Lower leg skin (tissue), 3 donors: ENCODE data around the gene EMX2.

Experiments
- POLR2A ChIP-seq, 2 donors: fragments of 450-650 bp; IDR thresholded peaks; one replicate each; pipeline ENCODE4 v1.6.1; 2016 to 2017; ENCODE audit warnings: antibody characterized with exemption in 2 of 2, mild to moderate bottlenecking in 1 of 2, moderate library complexity in 1 of 2
- TF ChIP-seq, protein P1 (sequence below), 3 donors: fragments of 450-650 bp; IDR thresholded peaks; one replicate each; pipeline ENCODE4 v1.5.1; 2016; ENCODE audit warnings: antibody characterized with exemption in 3 of 3, mild to moderate bottlenecking in 3 of 3, moderate library complexity in 2 of 3

DNA sequence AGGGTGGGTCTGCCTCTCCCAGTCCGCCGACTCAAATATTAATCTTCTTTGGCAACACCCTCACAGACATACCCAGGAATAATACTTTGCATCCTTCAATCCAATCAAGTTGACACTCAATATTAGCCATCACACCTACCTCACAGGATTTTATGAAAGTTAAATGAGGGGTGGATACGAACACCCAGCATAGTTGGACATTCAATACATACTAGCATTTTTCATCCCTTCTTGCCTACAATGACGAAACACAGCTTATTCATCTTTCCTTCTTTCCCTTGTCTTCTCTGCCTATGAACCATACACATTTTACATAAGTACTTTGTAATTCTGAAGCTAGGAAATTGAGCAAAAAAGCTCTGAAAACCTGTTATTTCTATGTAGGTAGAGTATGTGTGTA lies 48.5 kb downstream of the EMX2 start:
- TF ChIP-seq, protein P1, sequence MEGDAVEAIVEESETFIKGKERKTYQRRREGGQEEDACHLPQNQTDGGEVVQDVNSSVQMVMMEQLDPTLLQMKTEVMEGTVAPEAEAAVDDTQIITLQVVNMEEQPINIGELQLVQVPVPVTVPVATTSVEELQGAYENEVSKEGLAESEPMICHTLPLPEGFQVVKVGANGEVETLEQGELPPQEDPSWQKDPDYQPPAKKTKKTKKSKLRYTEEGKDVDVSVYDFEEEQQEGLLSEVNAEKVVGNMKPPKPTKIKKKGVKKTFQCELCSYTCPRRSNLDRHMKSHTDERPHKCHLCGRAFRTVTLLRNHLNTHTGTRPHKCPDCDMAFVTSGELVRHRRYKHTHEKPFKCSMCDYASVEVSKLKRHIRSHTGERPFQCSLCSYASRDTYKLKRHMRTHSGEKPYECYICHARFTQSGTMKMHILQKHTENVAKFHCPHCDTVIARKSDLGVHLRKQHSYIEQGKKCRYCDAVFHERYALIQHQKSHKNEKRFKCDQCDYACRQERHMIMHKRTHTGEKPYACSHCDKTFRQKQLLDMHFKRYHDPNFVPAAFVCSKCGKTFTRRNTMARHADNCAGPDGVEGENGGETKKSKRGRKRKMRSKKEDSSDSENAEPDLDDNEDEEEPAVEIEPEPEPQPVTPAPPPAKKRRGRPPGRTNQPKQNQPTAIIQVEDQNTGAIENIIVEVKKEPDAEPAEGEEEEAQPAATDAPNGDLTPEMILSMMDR (IDR thresholded peaks at IDR 0.05): no peak
- no peak for TF ChIP-seq POLR2A (IDR thresholded peaks at IDR 0.05)
